Inferior parietal cortex (tissue), 1 donor: ENCODE data around the gene PPT2.
A peak's percentile ranks its signal among the peaks of the same experiment; 100 is the strongest.
"Not testable (repeated sequence)": the region's sequence is repeated elsewhere in the genome, so short reads cannot be mapped to it uniquely, and the experiment has no call there.

Source experiments
- DNase-seq: peaks from one replicate; pipeline ENCODE4 v3.0.0-alpha.2; 2016; ENCODE audit errors: extremely low spot score

The PPT2 gene

DNA sequence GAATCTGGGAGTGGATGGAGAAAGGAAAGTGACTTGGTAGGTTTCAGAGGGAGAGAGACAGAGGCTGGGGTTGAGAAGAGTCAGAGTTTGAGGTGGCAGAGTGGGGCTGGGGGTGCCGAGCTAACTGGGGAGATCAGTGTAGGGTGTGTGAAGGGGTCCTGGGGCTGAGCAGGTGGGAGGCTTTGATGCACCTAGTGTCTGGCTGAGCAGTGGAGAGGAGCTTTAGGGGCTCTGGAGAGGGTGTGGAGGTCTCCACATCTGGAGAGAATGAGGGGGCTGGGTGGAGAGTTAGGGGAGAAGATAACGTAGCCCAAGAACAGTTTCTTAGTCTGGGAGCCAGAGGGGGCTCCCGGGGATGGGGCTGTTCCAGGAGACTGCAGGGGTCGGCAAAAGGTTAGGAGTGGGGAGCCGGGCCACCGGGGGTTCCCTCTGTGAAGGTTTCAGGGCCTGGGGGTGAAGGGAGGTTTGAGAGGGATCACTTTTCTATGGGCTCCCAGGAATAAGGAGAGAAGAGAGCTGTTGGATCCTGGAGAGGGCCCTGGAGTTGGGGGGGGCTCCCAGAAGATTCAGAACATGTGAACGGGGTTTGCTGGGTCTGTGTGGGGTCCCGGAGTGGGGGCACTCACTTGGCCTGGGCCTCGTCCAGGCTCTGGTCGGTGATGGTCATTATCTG is 35.3 kb downstream of the PPT2 start:
- DNase-seq = no peak

GRCh38 chr6:32189742-32190053 is 35.8 kb downstream of the PPT2 start:
- no peak for DNase-seq

DNA sequence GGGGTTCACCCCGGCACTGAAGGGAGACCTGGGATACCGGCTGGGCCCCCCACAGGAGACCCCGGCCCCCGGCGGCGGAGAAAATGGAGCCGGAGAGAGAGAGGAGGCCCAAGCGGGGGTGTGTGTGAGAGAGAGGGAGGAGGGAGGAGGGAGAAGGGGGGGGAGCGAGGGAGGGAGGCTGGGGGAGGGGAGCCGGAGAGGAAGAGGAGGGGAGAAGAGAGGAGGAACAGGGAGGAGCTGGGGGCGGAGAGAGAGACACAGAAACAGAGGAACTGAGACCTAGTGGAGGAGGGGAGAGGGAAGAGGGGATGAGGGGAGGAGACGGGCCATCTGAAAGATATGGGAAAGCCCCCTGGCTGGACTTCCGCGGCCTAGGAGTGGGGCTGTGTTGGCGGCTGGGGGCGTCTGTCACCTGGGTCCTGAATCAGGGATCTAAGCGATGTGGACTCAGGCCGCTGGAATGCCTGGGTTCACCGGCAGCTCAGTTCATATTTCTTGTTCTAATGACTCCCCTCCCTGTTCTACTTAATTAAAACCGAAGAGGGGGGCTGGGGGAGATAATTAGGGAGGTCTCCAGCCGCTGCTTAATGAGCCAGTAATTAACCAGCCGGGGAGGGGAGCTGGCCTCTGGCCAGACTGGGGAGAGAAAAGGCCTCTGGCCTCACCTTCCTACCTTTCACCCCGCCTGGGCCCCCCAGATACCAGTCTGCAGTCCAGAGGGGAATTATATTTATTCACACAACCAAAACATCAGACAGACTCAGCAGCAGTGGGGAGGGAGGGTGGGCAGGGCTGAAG is 36.3 kb downstream of the PPT2 start, which contains the start of gene PBX2:
Gene PBX2 (minus strand): TSS at position 149 of the 798 bp plus-strand sequence. CDS start 287 bp downstream, outside the sequence.
- peak; percentile 77 for DNase-seq

- no peak for DNase-seq
These were observed 37.2 kb downstream of the PPT2 start for GRCh38 chr6:32190911-32191677.

- no peak for DNase-seq
These were observed 38.0 kb downstream of the PPT2 start for GRCh38 chr6:32191696-32192607.

- DNase-seq = no peak
These were observed 38.7 kb downstream of the PPT2 start, which contains the start of gene GPSM3 for GRCh38 chr6:32192608-32193039. Gene GPSM3 (minus strand): TSS chr6:32192643. CDS start chr6:32192513, 130 bp downstream.

DNA sequence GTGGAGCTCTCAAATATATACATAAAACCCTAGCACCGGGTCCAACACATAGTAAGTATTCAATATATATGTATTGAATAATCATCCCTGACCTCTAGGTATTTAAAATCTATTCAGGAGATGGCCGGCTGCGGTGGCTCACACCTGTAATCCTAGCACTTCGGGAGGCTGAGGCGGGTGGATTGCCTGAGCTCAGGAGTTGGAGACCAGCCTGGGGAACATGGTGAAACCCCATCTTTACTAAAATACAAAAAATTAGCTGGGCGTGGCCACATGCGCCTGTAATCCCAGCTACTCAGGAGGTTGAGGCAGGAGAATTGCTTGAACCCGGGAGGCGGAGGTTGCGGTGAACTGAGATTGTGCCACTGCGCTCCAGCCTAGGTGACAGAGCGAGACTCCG is 39.2 kb downstream of the PPT2 start:
- not testable (repeated sequence) for DNase-seq

DNA sequence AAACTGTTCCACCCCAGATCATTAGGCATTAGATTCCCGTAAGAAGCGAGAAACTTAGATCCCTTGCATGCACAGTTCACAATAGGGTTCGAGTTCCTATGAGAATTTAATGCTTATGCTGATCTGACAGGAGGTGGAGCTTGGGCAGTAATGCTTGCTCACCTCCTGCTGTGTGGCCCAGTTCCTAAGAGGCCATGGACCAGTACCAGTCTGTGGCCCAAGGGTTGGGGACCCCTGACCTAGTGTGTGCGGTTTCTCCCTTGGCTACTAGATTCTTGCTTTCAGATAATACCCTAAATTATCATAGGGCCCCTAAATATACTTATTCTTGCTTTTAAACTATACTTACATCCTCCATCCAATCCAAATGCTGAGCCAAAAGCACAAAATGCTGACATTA is 40.4 kb downstream of the PPT2 start:
- no peak for DNase-seq

- DNase-seq = peak; percentile 65
These were observed 41.1 kb downstream of the PPT2 start for GRCh38 chr6:32194825-32195651.

- peak; percentile 98 for DNase-seq
These were observed 41.6 kb downstream of the PPT2 start for GRCh38 chr6:32195652-32195901.

DNA sequence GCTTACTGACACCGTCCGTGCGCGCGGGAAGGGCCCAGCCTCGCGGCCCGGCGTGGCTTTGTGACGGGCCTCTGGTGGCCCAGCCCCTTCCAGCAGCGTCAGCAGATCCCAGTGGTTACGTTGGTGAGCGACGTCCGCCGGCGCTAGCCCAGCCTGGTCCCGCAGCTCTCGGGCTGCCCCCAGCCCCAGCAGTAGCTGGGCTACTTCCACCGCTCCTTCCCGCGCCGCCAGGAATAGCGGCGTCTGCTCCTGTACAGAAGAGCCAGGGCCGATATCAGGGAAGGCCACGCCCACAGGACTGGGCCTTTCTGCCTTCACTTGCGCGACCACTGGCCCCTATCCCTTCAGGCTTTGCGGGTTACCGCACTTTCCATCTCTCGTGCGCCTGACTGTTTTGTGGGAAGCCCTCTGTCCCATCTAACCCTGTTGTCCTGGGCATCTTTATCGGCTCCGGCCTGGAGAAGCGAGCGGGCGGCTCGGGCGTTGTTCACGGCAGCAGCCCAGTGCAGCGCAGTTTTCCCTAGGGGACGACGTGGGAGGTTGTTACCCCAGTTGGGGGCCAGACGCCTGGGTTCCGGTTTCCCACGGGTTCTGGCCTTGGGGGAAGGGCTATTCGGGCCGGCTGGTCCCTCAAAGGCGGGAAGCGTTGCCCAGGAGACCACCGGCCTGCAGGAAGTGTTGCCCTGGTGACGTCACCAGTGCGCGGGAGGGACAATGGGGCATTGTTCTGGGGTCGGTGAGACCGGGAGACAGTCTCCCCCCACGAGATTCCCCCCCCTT is 42.2 kb downstream of the PPT2 start:
- peak; percentile 91 for DNase-seq

GRCh38 chr6:32196682-32197616 is 43.0 kb downstream of the PPT2 start:
- no peak for DNase-seq

DNA sequence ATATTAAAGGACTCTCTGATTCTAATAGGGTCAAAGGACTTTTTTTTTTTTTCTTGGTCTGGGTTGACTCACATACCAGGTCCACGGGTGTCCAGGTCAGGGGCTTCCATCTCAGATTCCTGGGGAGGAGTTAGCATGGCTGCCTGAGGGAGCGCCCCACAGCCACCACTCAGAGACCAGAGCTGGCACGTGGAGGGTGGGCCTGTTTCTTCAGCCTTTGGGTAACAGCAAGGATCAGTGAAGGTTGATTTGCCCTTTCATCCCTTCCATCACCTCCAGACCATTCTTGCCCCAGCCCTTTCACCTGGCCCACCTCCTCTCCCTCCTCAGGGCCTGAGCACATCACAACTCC is 44.4 kb downstream of the PPT2 start:
- no peak for DNase-seq

DNA sequence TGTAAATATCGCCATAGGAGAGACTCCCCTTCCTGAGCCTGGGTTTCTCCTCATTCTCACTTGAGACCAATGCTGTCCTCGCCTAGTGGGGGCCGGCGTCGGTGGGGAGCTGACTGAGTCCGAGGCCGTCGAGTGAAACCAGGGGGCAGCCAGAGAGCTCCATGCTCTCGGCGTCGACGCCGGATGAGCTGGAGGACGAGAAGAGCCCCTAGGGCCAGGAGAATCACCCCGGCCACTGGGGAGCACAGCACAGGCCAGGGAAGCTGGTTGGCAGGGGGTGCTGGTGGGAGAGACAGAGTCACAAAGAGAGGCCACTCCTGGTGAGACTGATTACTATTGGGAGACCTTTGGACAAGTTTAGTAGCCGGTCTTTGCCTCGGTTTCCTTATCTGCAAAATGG is 44.9 kb downstream of the PPT2 start:
- DNase-seq = no peak

GRCh38 chr6:32200711-32201475 is 47.0 kb downstream of the PPT2 start:
- DNase-seq = no peak

DNA sequence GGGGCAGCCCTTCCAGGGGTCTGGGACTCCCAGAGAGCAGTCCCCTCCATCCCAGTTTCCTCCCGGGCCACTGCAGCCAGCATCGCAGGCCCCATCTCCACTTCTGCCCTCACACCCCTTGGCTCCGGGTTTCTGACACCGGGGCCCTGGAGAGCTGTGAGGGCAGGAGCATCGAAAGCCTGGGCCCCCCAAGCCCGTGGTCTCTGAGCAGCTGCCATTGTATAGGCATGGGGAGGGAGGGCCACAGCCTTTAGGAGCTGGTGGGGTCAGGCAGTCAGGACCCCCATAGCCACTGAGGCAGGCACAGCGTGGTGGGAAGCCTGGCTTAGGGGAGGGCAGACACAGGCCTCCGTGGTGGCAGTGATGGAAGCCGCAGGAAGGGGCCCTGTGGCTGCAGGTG is 48.2 kb downstream of the PPT2 start:
- DNase-seq = no peak

GRCh38 chr6:32203426-32204267 is 49.7 kb downstream of the PPT2 start:
- no peak for DNase-seq
